ENCODE measurements around the gene CHMP4A. TPM values are rescaled to one million over a fixed set of nuclear protein-coding genes. Genes with fewer than 3 reads are reported as not detected.
A peak's percentile ranks its signal among the peaks of the same experiment; 100 is the strongest.

CHMP4A gene
- total and polyA plus RNA-seq, 2 donors, result 22.5 to 111 TPM

DNA sequence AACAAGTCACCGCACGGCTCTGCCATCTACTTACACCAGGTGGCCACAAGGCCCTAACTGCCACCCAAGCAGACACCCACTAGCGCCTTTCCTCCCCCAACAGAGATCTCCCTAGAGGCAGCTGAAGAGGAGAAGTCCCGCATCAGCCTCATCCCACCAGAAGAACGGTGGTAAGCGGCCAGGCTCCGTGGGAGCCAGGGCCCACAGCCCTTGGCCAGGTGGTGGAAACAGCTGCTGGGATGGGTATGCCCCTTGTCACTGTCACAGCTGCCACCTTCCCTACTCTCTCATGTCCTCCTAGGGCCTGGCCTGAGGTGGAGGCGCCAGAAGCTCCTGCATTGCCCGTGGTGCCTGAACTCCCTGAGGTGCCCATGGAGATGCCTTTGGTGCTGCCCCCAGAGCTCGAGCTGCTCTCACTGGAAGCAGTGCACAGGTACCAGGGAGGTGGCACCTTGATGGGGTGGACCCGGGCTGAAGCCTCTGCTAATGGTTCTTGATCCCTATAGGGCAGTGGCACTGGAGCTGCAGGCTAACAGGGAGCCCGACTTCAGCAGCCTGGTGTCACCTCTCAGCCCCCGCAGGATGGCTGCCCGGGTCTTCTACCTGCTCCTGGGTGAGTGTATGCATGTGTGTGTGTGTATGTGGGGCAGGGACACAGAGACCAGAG, 33.9 kb downstream of the CHMP4A start:
- H3K4me3 ChIP-seq (ENCODE audit: low read depth, low read length), result no peak overlapping the region
- no peak for DNase-seq (ENCODE audit: extremely low spot score)
- H3K27ac ChIP-seq (ENCODE audit: low read depth), result peak overlapping the region; percentile 41
- H3K4me1 ChIP-seq (ENCODE audit: insufficient read depth), result no peaks in the 10 kb centered on the region
- H3K36me3 ChIP-seq (ENCODE audit: insufficient read depth), result peaks cover 2% of the 10 kb centered on the region
- 90% methylated on average over 14 of the region's 14 CpGs for WGBS

- Histone ChIP-seq H3K36me3 (ENCODE audit: insufficient read depth) (peaks cover 2% of the 10 kb centered on the region), H3K4me3 (ENCODE audit: low read depth, low read length) (no peak overlapping the region), H3K4me1 (ENCODE audit: insufficient read depth) (no peaks in the 10 kb centered on the region), H3K27ac (ENCODE audit: low read depth) (no peak overlapping the region)
- 93% methylated on average over 12 of the region's 12 CpGs for WGBS
- no peak for DNase-seq (ENCODE audit: extremely low spot score)
These were observed 34.7 kb downstream of the CHMP4A start for GRCh38 chr14:24178399-24179178.

- DNase-seq (ENCODE audit: extremely low spot score), result no peak
- H3K27ac ChIP-seq (ENCODE audit: low read depth), result no peak overlapping the region
- H3K36me3 ChIP-seq (ENCODE audit: insufficient read depth), result peaks cover 2% of the 10 kb centered on the region
- no peak overlapping the region for H3K4me3 ChIP-seq (ENCODE audit: low read depth, low read length)
- WGBS, result 90% methylated on average over 14 of the region's 14 CpGs
- H3K4me1 ChIP-seq (ENCODE audit: insufficient read depth), result no peaks in the 10 kb centered on the region
These were observed 35.4 kb downstream of the CHMP4A start for GRCh38 chr14:24177891-24178290.

DNA sequence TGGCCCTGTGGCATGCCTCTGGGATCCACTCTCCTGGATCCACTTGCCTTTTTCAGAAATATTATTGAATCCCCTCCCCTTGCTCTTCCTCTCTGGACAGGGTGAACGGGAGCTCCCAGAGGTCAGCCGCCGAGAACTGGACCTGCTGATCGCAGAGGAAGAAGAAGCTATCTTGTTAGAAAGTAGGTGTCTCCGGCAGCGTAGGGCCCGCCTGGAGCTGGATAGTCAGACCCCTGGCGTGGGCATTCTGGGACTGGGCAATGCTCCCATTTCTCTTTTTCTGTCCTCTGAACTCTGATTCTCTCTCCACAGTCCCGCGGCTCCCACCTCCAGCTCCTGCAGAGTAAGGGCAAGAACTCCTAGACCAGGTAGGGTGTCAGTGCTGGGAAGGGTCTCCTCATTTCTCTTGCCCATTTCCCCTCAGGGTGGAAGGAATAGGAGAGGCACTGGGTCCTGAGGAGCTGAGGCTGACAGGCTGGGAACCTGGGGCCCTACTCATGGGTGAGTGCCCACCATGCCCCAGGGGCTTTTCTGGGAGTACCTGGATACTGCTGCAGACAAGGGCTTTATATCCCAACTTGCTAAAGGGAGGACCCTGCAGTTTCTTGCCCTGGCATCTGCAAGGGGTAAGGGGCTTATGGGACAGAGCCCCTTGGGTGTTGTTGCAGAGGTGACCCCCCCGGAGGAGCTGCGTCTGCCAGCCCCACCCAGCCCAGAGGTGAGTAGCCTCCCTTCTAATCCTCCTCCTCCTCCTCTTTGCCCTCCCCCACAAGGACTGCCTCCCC, 36.1 kb downstream of the CHMP4A start:
- no peaks in the 10 kb centered on the region for H3K4me1 ChIP-seq (ENCODE audit: insufficient read depth)
- 88% methylated on average over 12 of the region's 12 CpGs for whole genome bisulfite sequencing

DNA sequence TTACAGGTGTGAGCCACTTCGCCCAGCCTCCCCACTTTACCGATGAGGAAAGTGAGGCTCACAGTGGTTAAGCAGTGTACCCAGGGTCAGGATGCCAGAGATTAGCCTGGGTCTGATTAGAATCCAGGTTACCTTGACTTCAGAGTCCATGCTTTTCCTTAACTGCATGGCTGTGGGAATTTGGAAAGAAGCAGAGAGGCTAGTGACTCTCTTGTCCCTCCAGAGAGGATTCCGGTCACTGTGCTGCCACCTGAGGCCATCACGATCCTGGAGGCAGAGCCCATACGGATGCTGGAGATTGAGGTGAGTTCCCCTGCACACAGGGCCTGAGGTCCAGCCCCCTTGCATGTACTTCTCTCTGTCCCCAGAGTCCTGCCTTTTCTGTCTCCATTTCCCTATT, 36.7 kb downstream of the CHMP4A start:
- no peaks in the 10 kb centered on the region for H3K4me1 ChIP-seq (ENCODE audit: insufficient read depth)
- 96% methylated on average over 5 of the region's 5 CpGs for WGBS
- H3K4me3 ChIP-seq (ENCODE audit: low read depth, low read length), result no peak overlapping the region

More for the DNA sequence above, 36.1 kb downstream of the CHMP4A start:
- peaks cover 2% of the 10 kb centered on the region for H3K36me3 ChIP-seq (ENCODE audit: insufficient read depth)
- no peak for DNase-seq (ENCODE audit: extremely low spot score)
- no peak overlapping the region for H3K4me3 ChIP-seq (ENCODE audit: low read depth, low read length)
- H3K27ac ChIP-seq (ENCODE audit: low read depth), result no peak overlapping the region

DNA sequence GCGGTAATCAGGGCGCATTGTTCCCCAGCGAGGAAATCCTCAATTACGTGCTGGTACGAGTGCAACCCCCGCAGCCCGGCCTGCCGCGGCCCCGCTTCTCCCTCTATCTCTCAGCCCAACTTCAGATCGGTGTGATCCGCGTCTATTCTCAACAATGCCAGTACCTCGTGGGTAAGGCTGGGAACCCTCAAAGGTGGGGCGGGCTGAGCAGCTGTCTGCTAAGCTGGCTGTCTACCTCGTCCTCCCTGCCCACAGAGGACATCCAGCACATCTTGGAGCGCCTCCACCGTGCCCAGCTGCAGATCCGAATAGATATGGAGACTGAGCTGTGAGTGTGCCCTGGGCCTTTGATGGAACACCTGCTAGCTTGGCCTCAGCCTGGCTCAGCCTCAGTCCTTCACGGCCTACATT, 40.4 kb downstream of the CHMP4A start:
- no peaks in the 10 kb centered on the region for H3K36me3 ChIP-seq (ENCODE audit: insufficient read depth)
- WGBS, result 67% methylated on average over 20 of the region's 20 CpGs
- no peak overlapping the region for H3K4me3 ChIP-seq (ENCODE audit: low read depth, low read length)
- no peak for DNase-seq (ENCODE audit: extremely low spot score)
- no peak overlapping the region for H3K27ac ChIP-seq (ENCODE audit: low read depth)
- no peaks in the 10 kb centered on the region for H3K4me1 ChIP-seq (ENCODE audit: insufficient read depth)

More for the DNA sequence above, 36.7 kb downstream of the CHMP4A start:
- DNase-seq (ENCODE audit: extremely low spot score), result no peak
- Histone ChIP-seq H3K36me3 (ENCODE audit: insufficient read depth) (peaks cover 2% of the 10 kb centered on the region), H3K27ac (ENCODE audit: low read depth) (no peak overlapping the region)

- peak overlapping the region; percentile 23 for H3K4me3 ChIP-seq (ENCODE audit: low read depth, low read length)
- H3K4me1 ChIP-seq (ENCODE audit: insufficient read depth), result no peaks in the 10 kb centered on the region
- no peaks in the 10 kb centered on the region for H3K36me3 ChIP-seq (ENCODE audit: insufficient read depth)
- no peak for DNase-seq (ENCODE audit: extremely low spot score)
- no peak overlapping the region for H3K27ac ChIP-seq (ENCODE audit: low read depth)
- WGBS, result 26% methylated on average over 30 of the region's 30 CpGs
These were observed 40.9 kb downstream of the CHMP4A start for GRCh38 chr14:24172261-24172860.

- H3K27ac ChIP-seq (ENCODE audit: low read depth), result no peak within 1 kb of the TSS
- H3K36me3 ChIP-seq (ENCODE audit: insufficient read depth), result no peaks in the 10 kb centered on the region
- no peaks in the 10 kb centered on the region for H3K4me1 ChIP-seq (ENCODE audit: insufficient read depth)
- DNase-seq (ENCODE audit: extremely low spot score), result peak; percentile 88
- 9% methylated on average over 63 of the region's 63 CpGs for WGBS
- H3K4me3 ChIP-seq (ENCODE audit: low read depth, low read length), result peak within 1 kb of the TSS; percentile 23
These were observed 41.6 kb downstream of the CHMP4A start, which contains the start of gene REC8 for GRCh38 chr14:24171422-24172260. REC8 (plus strand) TSS chr14:24172080; CDS start chr14:24172553, 473 bp downstream.

DNA sequence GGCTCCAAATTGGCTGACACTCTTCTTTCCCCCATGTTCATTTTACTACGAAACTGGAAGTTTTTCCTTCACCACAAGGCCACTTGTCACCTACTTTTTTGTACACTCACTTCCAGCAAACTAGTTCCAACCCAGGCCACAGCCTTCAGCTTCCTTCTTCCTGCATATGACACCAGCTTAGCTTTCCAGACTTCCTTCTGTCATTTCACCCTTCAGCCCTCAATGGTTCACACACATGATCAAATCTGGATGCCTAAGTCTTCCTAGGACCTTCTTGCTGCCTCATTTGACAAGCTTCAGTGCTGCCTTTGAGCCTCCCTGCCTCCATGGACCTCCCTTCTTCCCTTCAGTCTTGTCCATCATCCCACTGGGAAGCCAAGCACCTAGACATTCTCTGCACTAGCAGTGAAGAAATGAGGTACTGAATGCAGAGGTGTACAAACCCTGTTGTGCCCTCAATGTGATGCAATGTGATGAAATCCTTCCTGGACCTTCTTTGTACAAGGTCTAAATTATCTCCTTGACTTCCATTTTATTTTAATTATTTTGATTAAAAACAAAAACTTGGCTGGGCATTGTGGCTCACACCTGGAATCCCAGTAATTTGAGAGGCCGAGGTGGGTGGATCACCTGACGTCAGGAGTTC, 45.7 kb downstream of the CHMP4A start:
- Histone ChIP-seq H3K36me3 (ENCODE audit: insufficient read depth) (no peaks in the 10 kb centered on the region), H3K4me1 (ENCODE audit: insufficient read depth) (no peaks in the 10 kb centered on the region)
- WGBS, result 89% methylated on average over 3 of the region's 3 CpGs

DNA sequence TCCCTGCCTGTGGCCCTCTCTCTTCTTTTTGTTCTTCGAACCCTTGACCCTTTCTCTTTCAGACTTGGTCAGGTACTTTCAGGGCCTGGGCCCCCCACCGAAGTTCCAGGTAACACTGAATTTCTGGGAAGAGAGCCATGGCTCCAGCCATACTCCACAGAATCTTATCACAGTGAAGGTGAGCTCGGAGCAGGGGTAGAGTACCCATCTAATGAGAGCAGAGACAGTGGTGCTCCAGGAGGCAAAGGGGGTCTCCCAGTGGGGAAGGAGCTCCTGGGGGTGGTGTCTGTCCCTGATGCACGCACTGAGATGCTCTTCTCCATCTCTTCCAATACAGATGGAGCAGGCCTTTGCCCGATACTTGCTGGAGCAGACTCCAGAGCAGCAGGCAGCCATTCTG, 47.5 kb downstream of the CHMP4A start:
- DNase-seq (ENCODE audit: extremely low spot score), result no peak
- 97% methylated on average over 5 of the region's 5 CpGs for WGBS
- Histone ChIP-seq H3K27ac (ENCODE audit: low read depth) (no peak overlapping the region), H3K36me3 (ENCODE audit: insufficient read depth) (no peaks in the 10 kb centered on the region), H3K4me3 (ENCODE audit: low read depth, low read length) (no peak overlapping the region), H3K4me1 (ENCODE audit: insufficient read depth) (no peaks in the 10 kb centered on the region)

More for the DNA sequence above, 45.7 kb downstream of the CHMP4A start:
- H3K27ac ChIP-seq (ENCODE audit: low read depth), result no peak overlapping the region
- H3K4me3 ChIP-seq (ENCODE audit: low read depth, low read length), result no peak overlapping the region
- DNase-seq (ENCODE audit: extremely low spot score), result no peak

GRCh38 chr14:24164518-24164991, 48.7 kb downstream of the CHMP4A start:
- no peaks in the 10 kb centered on the region for H3K36me3 ChIP-seq (ENCODE audit: insufficient read depth)
- H3K4me1 ChIP-seq (ENCODE audit: insufficient read depth), result no peaks in the 10 kb centered on the region
- WGBS, result 93% methylated on average over 14 of the region's 14 CpGs
- H3K27ac ChIP-seq (ENCODE audit: low read depth), result no peak overlapping the region
- no peak overlapping the region for H3K4me3 ChIP-seq (ENCODE audit: low read depth, low read length)
- no peak for DNase-seq (ENCODE audit: extremely low spot score)

- Histone ChIP-seq H3K36me3 (ENCODE audit: insufficient read depth) (no peaks in the 10 kb centered on the region), H3K4me1 (ENCODE audit: insufficient read depth) (no peaks in the 10 kb centered on the region), H3K27ac (ENCODE audit: low read depth) (no peak overlapping the region), H3K4me3 (ENCODE audit: low read depth, low read length) (peak overlapping the region; percentile 66)
- no peak for DNase-seq (ENCODE audit: extremely low spot score)
- WGBS, result 55% methylated on average over 8 of the region's 8 CpGs
These were observed 51.2 kb downstream of the CHMP4A start for GRCh38 chr14:24162093-24162492.

All from urinary bladder (tissue), 4 donors.